ENCODE data around the gene NLRP13. TPM values are rescaled to one million over a fixed set of nuclear protein-coding genes. Genes with fewer than 3 reads are reported as not detected.

The NLRP13 gene
- total RNA-seq, 1 experiment from 2014 or later: not detected

GRCh38 chr19:55870736-55871135 is 61.4 kb downstream of the NLRP13 start:
- Histone ChIP-seq H3K9ac (ENCODE audit: low read length) (no peak overlapping the region), H3K9me3 (ENCODE audit: control insufficient read depth in 1 of 2, insufficient read depth in 1 of 2, low read depth in 1 of 2, low read length in 2 of 2) (no peaks in the 10 kb centered on the region), H3K36me3 (ENCODE audit: control insufficient read depth in 1 of 2, insufficient read depth in 2 of 2, low read length in 2 of 2) (no peaks in the 10 kb centered on the region), H3K27ac (ENCODE audit: low read depth, low read length) (no peak overlapping the region), H4K20me1 (ENCODE audit: insufficient read depth) (no peaks in the 10 kb centered on the region), H3K9me2 (ENCODE audit: insufficient read depth) (no peaks in the 10 kb centered on the region), H3K27me3 (ENCODE audit: insufficient read depth, low read length) (peaks cover 17% of the 10 kb centered on the region), H3K4me3 (replicated peaks in 1 of 2; ENCODE audit: low read depth in 1 of 2, low read length in 2 of 2) (no peak overlapping the region), H2AFZ (ENCODE audit: low read depth, low read length, poor library complexity, severe bottlenecking) (no peak overlapping the region), H3K4me2 (ENCODE audit: low read length) (no peak overlapping the region), H3K4me1 (ENCODE audit: control insufficient read depth in 1 of 2, insufficient read depth in 2 of 2, low read length in 2 of 2) (no peaks in the 10 kb centered on the region), H3K79me2 (ENCODE audit: insufficient read depth, low read length) (no peaks in the 10 kb centered on the region)
- TF ChIP-seq SIN3A (IDR thresholded peaks at IDR 0.05; ENCODE audit: low read depth): no peak
- TF ChIP-seq POLR2AphosphoS5 (IDR thresholded peaks at IDR 0.05; ENCODE audit: low read depth, low read length): no peak
- no peak for TF ChIP-seq ZBTB33 (IDR thresholded peaks at IDR 0.05; ENCODE audit: extremely low read depth, insufficient replicate concordance, low read length)
- TF ChIP-seq EGR1 (IDR thresholded peaks at IDR 0.05; ENCODE audit: low read depth): no peak
- no peak for TF ChIP-seq RAD21 (IDR thresholded peaks at IDR 0.05; ENCODE audit: low read depth)
- TF ChIP-seq TCF7L2 (IDR thresholded peaks at IDR 0.05; ENCODE audit: borderline replicate concordance, extremely low read depth, insufficient read depth, insufficient read length): no peak
- TF ChIP-seq POLR2A (IDR thresholded peaks at IDR 0.05; ENCODE audit: borderline replicate concordance, extremely low read depth, insufficient read depth, insufficient read length): no peak
- no TSS peak for BruUV-seq (replicated peaks)
- ATAC-seq: no peak
- DNase-seq (ENCODE audit: low read depth, low spot score): no peak
- ChIA-PET CTCF (no interaction called here), POLR2A (no interaction called here), RAD21 (ENCODE audit: low non-redundant PET in 1 of 2, low total read pairs in 2 of 2, uncharacterized antibody in 2 of 2, unreplicated experiment in 2 of 2) (no interaction called here)
- intact Hi-C loops (cut with micrococcal nuclease): no loop called here

GRCh38 chr19:55867101-55867500 is 65.0 kb downstream of the NLRP13 start:
- no peak overlapping the region for H3K4me2 ChIP-seq (ENCODE audit: low read length)
- BruUV-seq (replicated peaks): no TSS peak
- no peak overlapping the region for H3K27ac ChIP-seq (ENCODE audit: low read depth, low read length)
- no peaks in the 10 kb centered on the region for H4K20me1 ChIP-seq (ENCODE audit: insufficient read depth)
- H3K4me3 ChIP-seq (replicated peaks in 1 of 2; ENCODE audit: low read depth in 1 of 2, low read length in 2 of 2): no peak overlapping the region
- RAD21 ChIA-PET (ENCODE audit: low non-redundant PET in 1 of 2, low total read pairs in 2 of 2, uncharacterized antibody in 2 of 2, unreplicated experiment in 2 of 2): no interaction called here
- H3K9me3 ChIP-seq (ENCODE audit: control insufficient read depth in 1 of 2, insufficient read depth in 1 of 2, low read depth in 1 of 2, low read length in 2 of 2): no peaks in the 10 kb centered on the region
- no peak overlapping the region for H3K9ac ChIP-seq (ENCODE audit: low read length)
- no peaks in the 10 kb centered on the region for H3K9me2 ChIP-seq (ENCODE audit: insufficient read depth)
- POLR2A ChIA-PET: no interaction called here
- no peak for ATAC-seq
- TF ChIP-seq TCF7L2 (IDR thresholded peaks at IDR 0.05; ENCODE audit: borderline replicate concordance, extremely low read depth, insufficient read depth, insufficient read length) (no peak), YY1 (IDR thresholded peaks at IDR 0.05; ENCODE audit: extremely low read depth, insufficient replicate concordance, low read depth, low read length) (no peak), MAX (IDR thresholded peaks at IDR 0.05) (no peak), ZNF274 (IDR thresholded peaks at IDR 0.05; ENCODE audit: low read depth, low read length) (no peak), REST (IDR thresholded peaks at IDR 0.05; ENCODE audit: low read depth) (no peak), FOSL1 (IDR thresholded peaks at IDR 0.05; ENCODE audit: low read depth) (no peak), ATF3 (IDR thresholded peaks at IDR 0.05) (no peak), POLR2AphosphoS5 (IDR thresholded peaks at IDR 0.05; ENCODE audit: low read depth, low read length) (no peak), SRF (IDR thresholded peaks at IDR 0.05; ENCODE audit: low read depth) (no peak), CBX3 (IDR thresholded peaks at IDR 0.05; ENCODE audit: low read depth) (no peak)
- H2AFZ ChIP-seq (ENCODE audit: low read depth, low read length, poor library complexity, severe bottlenecking): no peak overlapping the region
- no peaks in the 10 kb centered on the region for H3K36me3 ChIP-seq (ENCODE audit: control insufficient read depth in 1 of 2, insufficient read depth in 2 of 2, low read length in 2 of 2)
- intact Hi-C loops (cut with micrococcal nuclease): no loop called here
- H3K4me1 ChIP-seq (ENCODE audit: control insufficient read depth in 1 of 2, insufficient read depth in 2 of 2, low read length in 2 of 2): no peaks in the 10 kb centered on the region
- no peak for DNase-seq (ENCODE audit: low read depth, low spot score)
- peaks cover 17% of the 10 kb centered on the region; the same call in 1 of the 2 replicates for H3K27me3 ChIP-seq (ENCODE audit: insufficient read depth, low read length)
- CTCF ChIA-PET: no interaction called here
- no peaks in the 10 kb centered on the region for H3K79me2 ChIP-seq (ENCODE audit: insufficient read depth, low read length)
